ENCODE measurements around the gene TAS2R9.

TAS2R9 gene

DNA sequence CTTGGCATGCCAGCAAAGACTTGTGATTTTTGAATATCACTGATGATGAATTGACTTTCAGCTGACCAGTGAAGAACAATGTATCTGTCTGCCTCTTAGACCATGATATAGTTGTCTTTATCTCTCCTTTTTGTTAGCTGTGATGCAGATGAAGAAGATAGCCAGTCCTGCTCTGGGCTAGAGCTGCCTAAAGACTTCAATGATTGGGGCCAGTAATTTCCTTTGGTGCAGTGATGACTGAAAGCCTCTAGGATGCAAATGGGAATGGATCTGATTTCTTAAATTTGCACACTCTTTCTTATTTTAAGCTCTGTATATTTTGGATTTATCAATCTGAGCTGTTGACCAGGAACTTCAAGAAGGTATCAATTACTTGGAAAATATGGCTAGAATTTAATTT lies at the start of gene TAS2R9:
Gene TAS2R9 (minus strand): TSS at position 101 of the 400 bp plus-strand sequence. CDS start 93 bp downstream, at position 8.
- no peak for TF ChIP-seq CTCF (IDR thresholded peaks at IDR 0.05; ENCODE audit: extremely low read depth, insufficient read depth, missing control alignments)
- in situ Hi-C loops (cut with MboI; ENCODE audit: low pct_unique_long_range_greater_than_20kb, low sequenced_read_pairs, unreplicated experiment) = no loop called here
- no peak for DNase-seq (ENCODE audit: low spot score)

GRCh38 chr12:10855807-10856206 lies 45.8 kb upstream of the TAS2R9 start:
- TF ChIP-seq CTCF (IDR thresholded peaks at IDR 0.05; ENCODE audit: extremely low read depth, insufficient read depth, missing control alignments) = no peak
- in situ Hi-C loops (cut with MboI; ENCODE audit: low pct_unique_long_range_greater_than_20kb, low sequenced_read_pairs, unreplicated experiment) = no loop called here

GRCh38 chr12:10853776-10854175 lies 43.8 kb upstream of the TAS2R9 start:
- TF ChIP-seq CTCF (IDR thresholded peaks at IDR 0.05; ENCODE audit: extremely low read depth, insufficient read depth, missing control alignments) = no peak
- in situ Hi-C loops (cut with MboI; ENCODE audit: low pct_unique_long_range_greater_than_20kb, low sequenced_read_pairs, unreplicated experiment) = no loop called here
- no peak for DNase-seq (ENCODE audit: low spot score)

More at GRCh38 chr12:10855807-10856206, 45.8 kb upstream of the TAS2R9 start:
- no peak for DNase-seq (ENCODE audit: low spot score)

GRCh38 chr12:10851243-10851858 lies 41.4 kb upstream of the TAS2R9 start:
- TF ChIP-seq CTCF (IDR thresholded peaks at IDR 0.05; ENCODE audit: extremely low read depth, insufficient read depth, missing control alignments) = no peak
- in situ Hi-C loops (cut with MboI; ENCODE audit: low pct_unique_long_range_greater_than_20kb, low sequenced_read_pairs, unreplicated experiment) = no loop called here
- no peak for DNase-seq (ENCODE audit: low spot score)

DNA sequence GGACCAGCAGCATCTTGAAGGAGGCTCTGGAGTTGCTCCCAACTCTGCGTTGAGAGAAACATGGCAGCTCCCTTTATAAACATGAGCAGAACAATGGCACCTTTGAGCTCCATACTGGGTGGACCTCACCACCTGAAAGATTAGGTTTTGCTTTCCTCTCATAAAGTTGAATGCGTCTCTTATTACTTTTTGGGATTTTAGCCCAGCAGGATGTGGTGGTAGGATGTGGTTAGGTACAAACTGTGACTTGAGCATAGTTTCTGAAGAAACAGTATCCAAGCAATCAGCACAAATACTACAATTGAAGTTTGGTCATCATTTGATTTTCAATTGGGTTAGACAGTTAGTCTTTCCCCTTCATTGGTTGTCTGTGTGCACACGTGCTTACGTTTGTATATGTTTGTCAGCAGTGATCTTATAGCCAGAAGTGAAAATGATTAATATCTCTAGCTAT lies 39.5 kb upstream of the TAS2R9 start, which contains the start of gene PRR4:
Gene PRR4 (minus strand): TSS at position 51 of the 454 bp plus-strand sequence. CDS start 38 bp downstream, at position 13.
- TF ChIP-seq CTCF (IDR thresholded peaks at IDR 0.05; ENCODE audit: extremely low read depth, insufficient read depth, missing control alignments) = no peak
- no peak for DNase-seq (ENCODE audit: low spot score)
- in situ Hi-C loops (cut with MboI; ENCODE audit: low pct_unique_long_range_greater_than_20kb, low sequenced_read_pairs, unreplicated experiment) = no loop called here

DNA sequence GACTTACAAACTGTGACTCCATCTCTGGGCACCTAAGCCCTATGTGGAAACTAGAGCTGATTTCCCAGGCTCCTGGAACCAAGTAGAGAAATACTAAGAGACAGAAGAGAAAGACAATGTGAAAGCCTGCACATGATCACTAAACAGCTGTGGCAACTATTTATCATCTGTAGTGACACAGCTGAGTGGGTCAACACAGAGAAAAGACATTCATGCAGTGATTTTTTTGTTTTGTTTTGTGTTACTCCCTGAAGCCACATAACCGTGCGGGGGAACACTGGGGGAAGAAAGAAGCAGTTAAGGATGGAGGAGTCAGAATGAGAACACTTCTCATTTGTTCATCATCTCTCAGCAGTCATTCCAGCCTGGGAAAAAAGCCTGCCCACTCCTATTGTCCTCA lies 37.8 kb upstream of the TAS2R9 start:
- in situ Hi-C loops (cut with MboI; ENCODE audit: low pct_unique_long_range_greater_than_20kb, low sequenced_read_pairs, unreplicated experiment) = no loop called here
- no peak for DNase-seq (ENCODE audit: low spot score)
- TF ChIP-seq CTCF (IDR thresholded peaks at IDR 0.05; ENCODE audit: extremely low read depth, insufficient read depth, missing control alignments) = no peak
